RWPE2 (cell line): ENCODE measurements around the gene PAFAH2.

Source experiments
- ATAC-seq: fragments of 200-7000 bp; cut with Tn5 transposase; 3 replicates; pipeline ENCODE4 v1.9.1; 2021; ENCODE audit warnings: low read depth
- DNase-seq: peaks from one replicate; pipeline ENCODE4 v3.0.0-alpha.2; 2020; ENCODE audit warnings: low spot score
- H3K27ac ChIP-seq: fragments of 450-650 bp; 2 replicates; pipeline ENCODE4 v1.5.1; 2017; ENCODE audit warnings: mild to moderate bottlenecking; ENCODE audit not compliant: poor library complexity, severe bottlenecking
- H3K27me3 ChIP-seq: fragments of 250-450 bp; sonication (Bioruptor Pico); 2 replicates; pipeline ENCODE4 v1.5.1; 2021; ENCODE audit warnings: mild to moderate bottlenecking, moderate library complexity; ENCODE audit not compliant: insufficient read depth, poor library complexity, severe bottlenecking
- H3K36me3 ChIP-seq: fragments of 250-450 bp; sonication (Bioruptor Pico); 2 replicates; pipeline ENCODE4 v1.5.1; 2020; ENCODE audit warnings: low read depth, mild to moderate bottlenecking, moderate library complexity
- H3K4me1 ChIP-seq: fragments of 250-450 bp; sonication (Bioruptor Pico); 2 replicates; pipeline ENCODE4 v1.5.1; 2021; ENCODE audit warnings: mild to moderate bottlenecking, moderate library complexity; ENCODE audit not compliant: insufficient read depth, poor library complexity, severe bottlenecking
- H3K4me3 ChIP-seq: fragments of 250-450 bp; sonication (Bioruptor Pico); 2 replicates; pipeline ENCODE4 v1.5.1; 2021; ENCODE audit warnings: mild to moderate bottlenecking, moderate library complexity; ENCODE audit not compliant: severe bottlenecking
- H3K9me3 ChIP-seq: fragments of 250-450 bp; sonication (Bioruptor Pico); 2 replicates; pipeline ENCODE4 v1.5.1; 2021; ENCODE audit warnings: mild to moderate bottlenecking, moderate library complexity; ENCODE audit not compliant: severe bottlenecking
- CTCF ChIP-seq: fragments of 450-650 bp; IDR thresholded peaks from one replicate; pipeline ENCODE4 v1.5.1; 2017; ENCODE audit warnings: mild to moderate bottlenecking, moderate library complexity; ENCODE audit not compliant: poor library complexity, severe bottlenecking

The PAFAH2 gene

GRCh38 chr1:25959611-25960010 lies 38.3 kb downstream of the PAFAH2 start:
- no peaks in the 10 kb centered on the region for H3K4me1 ChIP-seq
- ATAC-seq, result no peak
- no peaks in the 10 kb centered on the region for H3K9me3 ChIP-seq
- no peak for TF ChIP-seq CTCF
- DNase-seq, result no peak
- no peak overlapping the region for H3K27ac ChIP-seq
- no peak overlapping the region for H3K4me3 ChIP-seq
- peaks cover 31% of the 10 kb centered on the region for H3K36me3 ChIP-seq
- no peaks in the 10 kb centered on the region for H3K27me3 ChIP-seq

- Histone ChIP-seq H3K4me1 (no peaks in the 10 kb centered on the region), H3K4me3 (no peak overlapping the region), H3K36me3 (peaks cover 22% of the 10 kb centered on the region)
Observed at GRCh38 chr1:25958465-25958864, 39.4 kb downstream of the PAFAH2 start.

GRCh38 chr1:25955553-25955952 lies 42.3 kb downstream of the PAFAH2 start:
- Histone ChIP-seq H3K27ac (no peak overlapping the region), H3K4me3 (no peak overlapping the region), H3K9me3 (no peaks in the 10 kb centered on the region), H3K4me1 (no peaks in the 10 kb centered on the region), H3K27me3 (no peaks in the 10 kb centered on the region), H3K36me3 (0 out of 2 replicates have a peak, but pooled peaks cover 5% of the 10 kb centered on the region)
- DNase-seq, result no peak
- ATAC-seq, result no peak
- TF ChIP-seq CTCF, result no peak

More at GRCh38 chr1:25958465-25958864, 39.4 kb downstream of the PAFAH2 start:
- DNase-seq (no peak), ATAC-seq (peak; percentile 56)
- Histone ChIP-seq H3K27me3 (no peaks in the 10 kb centered on the region), H3K27ac (no peak overlapping the region), H3K9me3 (no peaks in the 10 kb centered on the region)
- no peak for TF ChIP-seq CTCF

- ATAC-seq, result peak; percentile 14; the same call in 1 of the 3 replicates
- Histone ChIP-seq H3K9me3 (no peaks in the 10 kb centered on the region), H3K27me3 (no peaks in the 10 kb centered on the region), H3K36me3 (0 out of 2 replicates have a peak, but pooled peaks cover 5% of the 10 kb centered on the region), H3K27ac (no peak overlapping the region), H3K4me1 (no peaks in the 10 kb centered on the region), H3K4me3 (no peak overlapping the region)
- TF ChIP-seq CTCF, result no peak
- DNase-seq, result no peak
Observed at GRCh38 chr1:25954282-25954938, 43.5 kb downstream of the PAFAH2 start.

GRCh38 chr1:25952841-25953401 lies 44.9 kb downstream of the PAFAH2 start:
- Histone ChIP-seq H3K27ac (no peak overlapping the region), H3K4me3 (no peak overlapping the region), H3K9me3 (no peaks in the 10 kb centered on the region), H3K36me3 (no peaks in the 10 kb centered on the region), H3K4me1 (no peaks in the 10 kb centered on the region), H3K27me3 (no peaks in the 10 kb centered on the region)
- ATAC-seq, result no peak
- TF ChIP-seq CTCF, result no peak
- DNase-seq, result no peak
